Duodenal mucosa (tissue), 2 donors: ENCODE results near the gene MAPK8IP3.

Source experiments
- H3K27ac ChIP-seq: one replicate; pipeline ENCODE4 v1.7.0; 2013; ENCODE audit warnings: low read depth, low read length
- H3K27me3 ChIP-seq, 2 donors: one replicate each; pipeline ENCODE4 v1.7.0; 2013; ENCODE audit warnings: low read length in 2 of 2, control low read depth in 1 of 2; ENCODE audit not compliant: insufficient read depth in 2 of 2, control insufficient read depth in 1 of 2
- H3K36me3 ChIP-seq, 2 donors: one replicate each; pipeline ENCODE4 v1.7.0; 2013; ENCODE audit warnings: low read length in 2 of 2, control low read depth in 1 of 2; ENCODE audit not compliant: insufficient read depth in 2 of 2, control insufficient read depth in 1 of 2
- H3K4me1 ChIP-seq, 2 donors: one replicate each; pipeline ENCODE4 v1.7.0; 2013; ENCODE audit warnings: low read length in 2 of 2, control low read depth in 1 of 2; ENCODE audit not compliant: insufficient read depth in 2 of 2, control insufficient read depth in 1 of 2
- H3K4me3 ChIP-seq, 2 donors: one replicate each; pipeline ENCODE4 v1.7.0; 2013; ENCODE audit warnings: low read length in 2 of 2, low read depth in 1 of 2
- H3K9ac ChIP-seq, 2 donors: one replicate each; pipeline ENCODE4 v1.7.0; 2013; ENCODE audit warnings: low read length in 2 of 2, low read depth in 1 of 2
- H3K9me3 ChIP-seq, 2 donors: one replicate each; pipeline ENCODE4 v1.7.0; 2013; ENCODE audit warnings: low read length in 2 of 2, control low read depth in 1 of 2; ENCODE audit not compliant: control insufficient read depth in 1 of 2

Gene MAPK8IP3

GRCh38 chr16:1772362-1772907, 66.4 kb downstream of the MAPK8IP3 start, which contains the start of gene EME2:
TSS of gene EME2 (plus strand) at chr16:1772810. CDS start at chr16:1773228, 418 bp downstream.
- Histone ChIP-seq H3K4me3 (peak within 1 kb of the TSS; percentile 77 to 91), H3K9me3 (no peaks in the 10 kb centered on the region), H3K27me3 (no peaks in the 10 kb centered on the region), H3K36me3 (peaks cover 7 to 38% of the 10 kb centered on the region in 2 donors), H3K4me1 (peaks cover 12 to 31% of the 10 kb centered on the region in 2 donors), H3K9ac (peak within 1 kb of the TSS; percentile 50 to 75), H3K27ac (peak within 1 kb of the TSS; percentile 80)

- peak within 1 kb of the TSS; percentile 50 to 75 for H3K9ac ChIP-seq
- H3K9me3 ChIP-seq, result no peaks in the 10 kb centered on the region
- peaks cover 7 to 38% of the 10 kb centered on the region in 2 donors for H3K36me3 ChIP-seq
- peaks cover 12 to 31% of the 10 kb centered on the region in 2 donors for H3K4me1 ChIP-seq
- peak within 1 kb of the TSS; percentile 80 for H3K27ac ChIP-seq
- peak within 1 kb of the TSS; percentile 77 to 91 for H3K4me3 ChIP-seq
- no peaks in the 10 kb centered on the region for H3K27me3 ChIP-seq
These were observed 67.1 kb downstream of the MAPK8IP3 start, which contains the start of gene MRPS34 for GRCh38 chr16:1772908-1773702. TSS of gene MRPS34 (minus strand) at chr16:1773134. CDS start at chr16:1773119, 15 bp downstream.

GRCh38 chr16:1773703-1774447, 67.9 kb downstream of the MAPK8IP3 start:
- Histone ChIP-seq H3K9me3 (no peaks in the 10 kb centered on the region), H3K27ac (no peak overlapping the region), H3K36me3 (peaks cover 7 to 38% of the 10 kb centered on the region in 2 donors), H3K9ac (peak overlapping the region; percentile 50 to 75), H3K27me3 (no peaks in the 10 kb centered on the region), H3K4me1 (peaks cover 12 to 31% of the 10 kb centered on the region in 2 donors), H3K4me3 (peak overlapping the region; percentile 77 to 91)

GRCh38 chr16:1774448-1774780, 68.4 kb downstream of the MAPK8IP3 start:
- H3K4me1 ChIP-seq, result peaks cover 12 to 31% of the 10 kb centered on the region in 2 donors
- peaks cover 7 to 38% of the 10 kb centered on the region in 2 donors for H3K36me3 ChIP-seq
- no peaks in the 10 kb centered on the region for H3K27me3 ChIP-seq
- peak overlapping the region; percentile 50 to 75 for H3K9ac ChIP-seq
- no peak overlapping the region for H3K27ac ChIP-seq
- H3K4me3 ChIP-seq, result peak overlapping the region; percentile 77 to 91
- H3K9me3 ChIP-seq, result no peaks in the 10 kb centered on the region

- Histone ChIP-seq H3K4me1 (peaks cover 12 to 27% of the 10 kb centered on the region in 2 donors), H3K4me3 (no peak overlapping the region), H3K27ac (no peak overlapping the region), H3K9me3 (no peaks in the 10 kb centered on the region), H3K9ac (no peak overlapping the region), H3K27me3 (no peaks in the 10 kb centered on the region), H3K36me3 (peaks cover 7 to 44% of the 10 kb centered on the region in 2 donors)
These were observed 69.2 kb downstream of the MAPK8IP3 start for GRCh38 chr16:1775006-1775845.

- Histone ChIP-seq H3K9ac (no peak overlapping the region), H3K9me3 (no peaks in the 10 kb centered on the region), H3K27me3 (no peaks in the 10 kb centered on the region), H3K4me1 (peaks cover 15 to 28% of the 10 kb centered on the region in 2 donors), H3K36me3 (peaks cover 7 to 50% of the 10 kb centered on the region in 2 donors), H3K27ac (no peak overlapping the region), H3K4me3 (no peak overlapping the region)
These were observed 70.1 kb downstream of the MAPK8IP3 start for GRCh38 chr16:1775846-1776671.

GRCh38 chr16:1776672-1776955, 70.6 kb downstream of the MAPK8IP3 start:
- Histone ChIP-seq H3K27me3 (no peaks in the 10 kb centered on the region), H3K36me3 (peaks cover 7 to 51% of the 10 kb centered on the region in 2 donors), H3K4me1 (peaks cover 20 to 33% of the 10 kb centered on the region in 2 donors), H3K9me3 (no peaks in the 10 kb centered on the region), H3K4me3 (no peak overlapping the region), H3K9ac (no peak overlapping the region), H3K27ac (no peak overlapping the region)

- Histone ChIP-seq H3K36me3 (peaks cover 7 to 51% of the 10 kb centered on the region in 2 donors), H3K4me1 (peaks cover 20 to 33% of the 10 kb centered on the region in 2 donors)
These were observed 71.0 kb downstream of the MAPK8IP3 start for GRCh38 chr16:1776991-1777374.

More at GRCh38 chr16:1776991-1777374, 71.0 kb downstream of the MAPK8IP3 start:
- H3K4me3 ChIP-seq, result no peak overlapping the region
- no peaks in the 10 kb centered on the region for H3K9me3 ChIP-seq
- H3K27me3 ChIP-seq, result no peaks in the 10 kb centered on the region
- no peak overlapping the region for H3K27ac ChIP-seq
- no peak overlapping the region for H3K9ac ChIP-seq
